OCI-LY3 (cell line): ENCODE data around the gene FTSJ3.

Experiments used
- H2AFZ ChIP-seq: fragments of 200-600, 300-600 bp; shearing (Covaris generic); 2 replicates; pipeline ENCODE4 v1.6.0; 2014; ENCODE audit warnings: antibody characterized with exemption, low read depth, low read length
- H3K27ac ChIP-seq: fragments of 200-600, 300-600 bp; sonication (generic); 2 replicates; pipeline ENCODE4 v1.5.1; 2014; ENCODE audit warnings: mild to moderate bottlenecking, low read length, moderate library complexity, mixed read lengths
- H3K27me3 ChIP-seq: fragments of 200-600, 300-600 bp; sonication (generic); 2 replicates; pipeline ENCODE4 v1.6.1; 2014; ENCODE audit warnings: low read depth, low read length, mixed read lengths
- H3K36me3 ChIP-seq: fragments of 200-600, 300-600 bp; sonication (generic); replicated peaks from 2 replicates; pipeline ENCODE3; 2014; ENCODE audit warnings: low read depth, low read length, mixed read lengths
- H3K4me1 ChIP-seq: fragments of 300-600, 200-600 bp; sonication (generic); 2 replicates; pipeline ENCODE4 v1.6.1; 2014; ENCODE audit warnings: low read length, mixed read lengths
- H3K4me2 ChIP-seq: fragments of 200-600, 300-600 bp; sonication (generic); 2 replicates; pipeline ENCODE4 v1.6.1; 2014; ENCODE audit warnings: low read length, mixed read lengths
- H3K4me3 ChIP-seq: fragments of 300-600, 200-600 bp; sonication (generic); 2 replicates; pipeline ENCODE4 v1.5.1; 2014; ENCODE audit warnings: antibody characterized with exemption, mild to moderate bottlenecking, low read length, moderate library complexity
- H3K79me2 ChIP-seq: fragments of 300-600, 200-600 bp; shearing (Covaris generic); 2 replicates; pipeline ENCODE4 v1.6.1; 2014; ENCODE audit warnings: mild to moderate bottlenecking, low read length, mixed read lengths
- H3K9ac ChIP-seq: fragments of 300-600, 200-600 bp; shearing (Covaris generic); 2 replicates; pipeline ENCODE4 v1.6.0; 2014; ENCODE audit warnings: mild to moderate bottlenecking, low read length, moderate library complexity
- H3K9me3 ChIP-seq: fragments of 200-600, 300-600 bp; shearing (Covaris generic); 2 replicates; pipeline ENCODE4 v1.6.1; 2014; ENCODE audit warnings: low read length, mixed read lengths; ENCODE audit not compliant: insufficient read depth
- H4K20me1 ChIP-seq: fragments of 200-600, 300-600 bp; sonication (generic); 2 replicates; pipeline ENCODE4 v1.6.1; 2016; ENCODE audit warnings: low read length, mixed read lengths; ENCODE audit not compliant: insufficient read depth
- CTCF ChIP-seq: fragments of 200-600, 300-600 bp; sonication (generic); IDR thresholded peaks from 2 replicates; pipeline ENCODE4 v1.5.1; 2014; ENCODE audit warnings: antibody characterized with exemption, low read length, low read depth
- EZH2phosphoT487 ChIP-seq: fragments of 200-600 bp; shearing (Covaris generic); IDR thresholded peaks from 2 replicates; pipeline ENCODE4 v1.6.1; 2018; ENCODE audit warnings: antibody characterized with exemption, mixed run types, low read depth

The FTSJ3 gene

GRCh38 chr17:63830904-63831491, 3.5 kb upstream of the FTSJ3 start:
- peaks cover 65% of the 10 kb centered on the region for H3K36me3 ChIP-seq
- H3K9ac ChIP-seq = no peak overlapping the region
- H2AFZ ChIP-seq = no peak overlapping the region
- no peak overlapping the region for H3K4me3 ChIP-seq
- peaks cover 12% of the 10 kb centered on the region for H3K4me1 ChIP-seq
- H3K9me3 ChIP-seq = no peaks in the 10 kb centered on the region
- H3K4me2 ChIP-seq = no peak overlapping the region
- H3K27ac ChIP-seq = no peak overlapping the region
- peaks cover 33% of the 10 kb centered on the region for H3K79me2 ChIP-seq
- H3K27me3 ChIP-seq = no peaks in the 10 kb centered on the region
- H4K20me1 ChIP-seq = no peaks in the 10 kb centered on the region
- TF ChIP-seq CTCF (no peak), EZH2phosphoT487 (no peak)

GRCh38 chr17:63830278-63830677, 2.8 kb upstream of the FTSJ3 start:
- no peak overlapping the region for H3K9ac ChIP-seq
- H3K4me2 ChIP-seq = no peak overlapping the region
- peaks cover 69% of the 10 kb centered on the region for H3K36me3 ChIP-seq
- no peaks in the 10 kb centered on the region for H3K9me3 ChIP-seq
- H3K27me3 ChIP-seq = no peaks in the 10 kb centered on the region
- H3K27ac ChIP-seq = no peak overlapping the region
- no peak for TF ChIP-seq EZH2phosphoT487
- TF ChIP-seq CTCF = no peak
- H3K79me2 ChIP-seq = peaks cover 41% of the 10 kb centered on the region
- H4K20me1 ChIP-seq = no peaks in the 10 kb centered on the region
- peaks cover 18% of the 10 kb centered on the region for H3K4me1 ChIP-seq
- H2AFZ ChIP-seq = no peak overlapping the region
- H3K4me3 ChIP-seq = no peak overlapping the region

- no peaks in the 10 kb centered on the region for H3K27me3 ChIP-seq
- H3K27ac ChIP-seq = no peak overlapping the region
- peaks cover 73% of the 10 kb centered on the region for H3K36me3 ChIP-seq
- H3K9ac ChIP-seq = no peak overlapping the region
- H2AFZ ChIP-seq = no peak overlapping the region
- peak overlapping the region; percentile 96; the same call in 1 of the 2 replicates for H3K4me2 ChIP-seq
- no peaks in the 10 kb centered on the region for H4K20me1 ChIP-seq
- TF ChIP-seq EZH2phosphoT487 (no peak), CTCF (no peak)
- peaks cover 18% of the 10 kb centered on the region for H3K4me1 ChIP-seq
- no peaks in the 10 kb centered on the region for H3K9me3 ChIP-seq
- no peak overlapping the region for H3K4me3 ChIP-seq
- H3K79me2 ChIP-seq = peaks cover 42% of the 10 kb centered on the region
These were observed 1.5 kb upstream of the FTSJ3 start for GRCh38 chr17:63828936-63829335.

- peaks cover 42% of the 10 kb centered on the region for H3K79me2 ChIP-seq
- peak overlapping the region; percentile 29; the same call in 1 of the 2 replicates for H2AFZ ChIP-seq
- H3K36me3 ChIP-seq = peaks cover 70% of the 10 kb centered on the region
- H3K4me1 ChIP-seq = peaks cover 18% of the 10 kb centered on the region
- no peaks in the 10 kb centered on the region for H3K9me3 ChIP-seq
- no peaks in the 10 kb centered on the region for H4K20me1 ChIP-seq
- TF ChIP-seq CTCF (no peak), EZH2phosphoT487 (no peak)
- H3K27ac ChIP-seq = peak overlapping the region; percentile 80
- H3K4me3 ChIP-seq = peak overlapping the region; percentile 83
- no peaks in the 10 kb centered on the region for H3K27me3 ChIP-seq
- peak overlapping the region; percentile 96 for H3K4me2 ChIP-seq
- peak overlapping the region; percentile 92 for H3K9ac ChIP-seq
These were observed 348 bp upstream of the FTSJ3 start for GRCh38 chr17:63827801-63828221.
